ENCODE measurements around the gene FAF1.

FAF1 gene

DNA sequence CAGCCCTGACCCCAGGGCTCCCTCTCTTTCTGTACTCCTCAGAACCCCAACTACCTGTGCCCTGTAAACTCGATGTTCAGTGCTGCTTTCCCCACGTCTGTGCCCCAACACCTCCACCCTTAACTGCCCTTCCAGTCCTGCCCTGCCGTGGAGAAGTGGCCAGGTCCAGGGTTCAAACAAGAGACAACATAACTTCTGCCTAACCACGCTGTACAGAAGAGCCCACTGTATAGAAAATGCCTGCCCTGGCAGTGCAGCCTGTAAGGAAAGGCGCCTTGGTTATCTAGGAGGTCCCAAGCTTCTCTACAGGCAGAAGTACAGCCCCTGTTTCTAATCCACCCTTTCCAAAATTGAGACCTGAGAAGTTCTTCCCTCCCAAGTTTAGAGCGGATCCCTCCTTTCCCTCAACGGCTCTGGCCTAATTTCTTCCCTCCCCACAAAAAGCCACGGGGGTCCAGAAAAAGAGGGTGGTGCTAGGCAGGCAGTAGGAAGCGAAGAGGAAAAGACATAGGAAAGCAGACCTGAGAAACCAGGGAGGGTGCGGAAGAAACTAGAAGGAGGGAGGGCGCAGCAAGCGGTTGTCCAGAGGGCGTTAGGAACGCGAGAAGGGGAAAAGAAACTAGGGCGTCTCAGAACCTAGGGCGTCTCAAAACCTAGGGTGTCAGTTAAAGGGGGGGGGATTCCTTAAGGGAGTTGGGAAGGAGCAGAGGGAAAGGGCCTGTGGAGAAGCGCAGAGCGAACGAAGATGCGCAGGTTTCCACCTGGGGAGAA is 540.0 kb downstream of the FAF1 start:
- TF ChIP-seq, protein P1, sequence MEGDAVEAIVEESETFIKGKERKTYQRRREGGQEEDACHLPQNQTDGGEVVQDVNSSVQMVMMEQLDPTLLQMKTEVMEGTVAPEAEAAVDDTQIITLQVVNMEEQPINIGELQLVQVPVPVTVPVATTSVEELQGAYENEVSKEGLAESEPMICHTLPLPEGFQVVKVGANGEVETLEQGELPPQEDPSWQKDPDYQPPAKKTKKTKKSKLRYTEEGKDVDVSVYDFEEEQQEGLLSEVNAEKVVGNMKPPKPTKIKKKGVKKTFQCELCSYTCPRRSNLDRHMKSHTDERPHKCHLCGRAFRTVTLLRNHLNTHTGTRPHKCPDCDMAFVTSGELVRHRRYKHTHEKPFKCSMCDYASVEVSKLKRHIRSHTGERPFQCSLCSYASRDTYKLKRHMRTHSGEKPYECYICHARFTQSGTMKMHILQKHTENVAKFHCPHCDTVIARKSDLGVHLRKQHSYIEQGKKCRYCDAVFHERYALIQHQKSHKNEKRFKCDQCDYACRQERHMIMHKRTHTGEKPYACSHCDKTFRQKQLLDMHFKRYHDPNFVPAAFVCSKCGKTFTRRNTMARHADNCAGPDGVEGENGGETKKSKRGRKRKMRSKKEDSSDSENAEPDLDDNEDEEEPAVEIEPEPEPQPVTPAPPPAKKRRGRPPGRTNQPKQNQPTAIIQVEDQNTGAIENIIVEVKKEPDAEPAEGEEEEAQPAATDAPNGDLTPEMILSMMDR (IDR thresholded peaks at IDR 0.05; ENCODE audit: control insufficient read depth, extremely low read depth, insufficient read depth), result no peak
- H3K4me3 ChIP-seq (ENCODE audit: low read depth, low read length), result no peak overlapping the region
- no peak for DNase-seq (ENCODE audit: low read depth)

DNA sequence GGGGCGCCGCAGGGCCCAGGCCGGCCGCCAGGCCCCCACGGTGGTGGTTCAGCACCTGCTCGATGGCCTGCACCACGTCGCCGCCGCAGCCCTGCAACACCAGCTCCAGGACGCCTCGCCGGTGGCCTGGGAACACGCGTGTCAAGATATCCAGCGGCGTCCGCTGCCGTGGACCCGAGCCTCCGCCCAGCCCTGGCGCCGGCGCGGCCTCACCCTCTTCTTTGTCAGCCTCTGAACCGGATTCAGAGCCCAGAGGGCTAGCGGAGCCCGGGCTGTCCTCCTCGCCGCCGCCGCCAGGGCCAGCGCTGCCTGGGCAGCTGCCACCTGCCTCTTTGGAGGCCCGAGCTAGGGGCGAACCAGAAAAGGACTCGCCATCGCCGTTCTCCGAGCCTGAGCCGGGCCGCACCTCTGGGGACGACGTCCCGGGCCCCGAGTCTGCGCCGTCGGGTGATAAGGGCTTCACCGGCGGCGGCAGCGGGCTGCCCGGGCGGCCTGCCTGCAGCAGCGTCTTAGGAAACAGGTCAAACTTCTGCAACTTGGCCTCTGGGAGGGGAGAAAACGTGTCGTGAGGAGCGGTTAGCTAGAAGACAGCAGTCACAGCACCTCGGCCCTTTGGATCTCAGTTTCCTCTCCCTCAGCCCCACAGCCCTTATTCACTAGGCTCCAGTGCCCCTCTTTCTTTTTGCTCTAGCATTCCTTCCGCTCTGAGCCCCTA is 540.7 kb downstream of the FAF1 start:
- H3K4me3 ChIP-seq (ENCODE audit: low read depth, low read length), result no peak overlapping the region
- no peak for DNase-seq (ENCODE audit: low read depth)
- TF ChIP-seq, protein P1 (IDR thresholded peaks at IDR 0.05; ENCODE audit: control insufficient read depth, extremely low read depth, insufficient read depth), result no peak

DNA sequence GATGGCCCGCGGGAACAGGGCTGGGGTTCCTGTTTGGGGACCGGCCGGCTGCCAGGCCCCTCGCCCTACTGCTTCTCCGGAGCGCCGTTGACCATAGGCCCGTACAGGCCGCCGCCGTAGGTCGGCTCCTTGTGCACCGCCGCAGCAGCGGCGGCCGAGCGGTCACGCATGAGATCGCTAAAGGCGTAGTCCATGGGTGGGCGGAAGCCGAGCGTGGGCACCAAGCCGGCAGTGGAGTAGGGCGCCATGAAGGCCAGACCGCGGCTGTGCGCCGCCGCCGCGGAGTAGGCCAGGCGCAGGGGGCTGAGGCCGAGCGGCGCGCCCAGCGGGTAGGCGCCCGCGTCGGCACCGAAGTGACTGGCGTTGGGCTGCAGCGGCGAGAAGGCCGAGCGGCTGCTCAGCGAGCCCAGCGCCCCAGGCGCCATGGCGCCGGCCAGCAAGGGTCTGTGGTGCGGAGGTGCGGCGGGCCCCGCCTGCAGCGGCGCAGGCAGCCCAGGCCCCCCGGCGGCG is 541.4 kb downstream of the FAF1 start:
- H3K4me3 ChIP-seq (ENCODE audit: low read depth, low read length), result no peak overlapping the region
- no peak for DNase-seq (ENCODE audit: low read depth)
- TF ChIP-seq, protein P1 (IDR thresholded peaks at IDR 0.05; ENCODE audit: control insufficient read depth, extremely low read depth, insufficient read depth), result no peak

DNA sequence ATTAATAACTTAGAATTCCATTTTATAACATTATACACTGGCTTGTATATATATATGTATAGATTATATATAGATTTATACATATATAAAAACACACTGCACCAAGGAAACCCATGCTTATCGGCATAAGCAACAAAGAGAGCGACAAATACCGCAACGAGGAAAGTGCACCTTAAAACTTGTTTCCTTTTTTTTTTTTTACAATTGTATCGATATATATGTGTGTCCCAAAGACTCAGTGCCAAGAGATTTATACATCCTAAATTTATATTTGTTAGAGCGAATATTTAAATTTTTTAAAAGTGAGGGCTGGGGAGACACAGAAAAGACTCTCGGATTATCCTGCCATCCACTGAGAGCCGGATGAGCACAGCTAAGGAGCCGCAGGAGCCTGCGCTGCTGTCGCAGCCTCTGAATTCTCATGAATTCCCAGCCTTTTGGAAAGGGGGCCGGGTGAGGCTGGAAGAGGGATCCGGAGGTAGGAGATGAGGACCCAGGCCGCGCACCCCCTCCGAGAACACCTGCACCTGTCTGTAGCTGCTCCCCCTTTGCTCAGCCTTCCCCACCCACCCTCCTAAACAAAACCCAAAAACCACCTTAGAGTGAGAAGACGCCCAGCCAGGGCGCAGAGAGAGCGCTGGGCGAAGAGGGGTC is 542.0 kb downstream of the FAF1 start:
- no peak overlapping the region for H3K4me3 ChIP-seq (ENCODE audit: low read depth, low read length)
- TF ChIP-seq, protein P1 (IDR thresholded peaks at IDR 0.05; ENCODE audit: control insufficient read depth, extremely low read depth, insufficient read depth), result no peak
- no peak for DNase-seq (ENCODE audit: low read depth)

DNA sequence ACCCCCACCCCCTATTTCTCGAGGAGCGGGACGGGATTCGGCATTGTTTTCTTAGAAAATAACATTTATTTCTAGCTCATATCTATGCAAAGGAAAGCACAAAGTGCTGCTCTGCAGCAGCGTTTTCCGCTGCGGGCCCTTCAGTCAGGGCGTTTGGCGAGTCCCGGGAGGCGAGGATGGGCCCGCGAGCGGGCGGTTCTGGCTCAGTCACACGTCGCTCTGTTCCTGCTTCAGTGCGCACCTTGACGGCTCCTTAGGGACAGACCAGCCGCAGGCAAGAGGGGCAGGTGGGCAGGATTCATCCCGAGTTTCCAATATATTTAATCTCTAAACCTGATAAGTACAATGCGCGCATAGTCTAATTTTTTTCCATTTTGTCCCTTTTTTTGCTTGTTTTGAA is 542.6 kb downstream of the FAF1 start:
- no peak for DNase-seq (ENCODE audit: low read depth)
- no peak overlapping the region for H3K4me3 ChIP-seq (ENCODE audit: low read depth, low read length)
- TF ChIP-seq, protein P1 (IDR thresholded peaks at IDR 0.05; ENCODE audit: control insufficient read depth, extremely low read depth, insufficient read depth), result no peak

DNA sequence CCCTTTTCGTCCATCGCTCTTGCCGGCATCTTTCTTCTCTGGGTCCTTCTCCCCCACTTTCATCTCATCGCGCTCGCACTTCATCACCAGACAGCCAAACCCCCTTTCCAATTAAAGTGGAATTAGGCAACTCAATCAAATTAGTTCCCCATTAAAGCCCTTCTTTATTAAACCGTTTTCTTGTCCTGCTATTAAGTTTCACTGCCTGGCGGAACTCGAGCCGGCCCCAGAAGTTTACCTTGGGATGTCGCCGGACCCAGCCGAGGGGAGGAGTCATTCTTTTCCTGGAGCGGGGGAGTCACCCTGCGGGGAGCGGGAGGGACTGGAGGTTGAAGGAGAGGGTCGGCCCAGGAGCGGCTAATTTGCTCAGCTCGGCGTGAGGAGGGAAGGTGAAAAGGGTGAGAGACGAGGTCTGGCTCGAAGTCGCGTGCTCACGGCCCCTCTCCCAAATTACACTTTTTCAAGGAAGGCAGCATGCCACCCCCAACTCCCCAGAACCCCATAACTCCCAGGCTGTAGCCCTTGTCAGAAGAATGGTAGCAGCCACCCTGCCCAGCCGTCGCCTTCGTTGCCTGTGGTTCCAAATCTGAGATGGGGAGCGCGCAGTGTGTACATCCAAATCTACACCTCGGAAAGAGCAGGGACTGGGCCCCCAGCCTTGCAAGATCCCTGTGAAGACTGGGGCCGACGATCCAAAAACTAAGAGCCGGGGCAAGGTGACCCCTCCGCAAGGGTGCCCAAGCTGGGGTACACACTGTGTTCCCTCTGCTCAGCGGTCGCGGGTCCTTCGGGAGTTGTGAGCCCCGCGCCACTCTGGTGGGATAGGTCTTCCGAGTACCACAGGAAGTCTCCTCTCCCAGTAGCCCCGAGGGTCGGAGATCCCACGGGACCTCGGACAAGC is 543.3 kb downstream of the FAF1 start:
- H3K4me3 ChIP-seq (ENCODE audit: low read depth, low read length), result no peak overlapping the region
- no peak for DNase-seq (ENCODE audit: low read depth)
- TF ChIP-seq, protein P1 (IDR thresholded peaks at IDR 0.05; ENCODE audit: control insufficient read depth, extremely low read depth, insufficient read depth), result no peak
